WI38 (cell line): ENCODE data around the gene MOBP.

Experiments
- H3K4me3 ChIP-seq: 2 replicates; pipeline ENCODE4 v1.5.1; 2011; ENCODE audit warnings: low read depth, mild to moderate bottlenecking, control low read depth, low read length
- CTCF ChIP-seq: IDR thresholded peaks from 2 replicates; pipeline ENCODE4 v1.5.1; 2012; ENCODE audit warnings: low read depth, mild to moderate bottlenecking, control low read depth, low read length

MOBP gene

GRCh38 chr3:39497753-39498152, 30.3 kb downstream of the MOBP start:
- H3K4me3 ChIP-seq, result peak overlapping the region; percentile 31
- TF ChIP-seq CTCF, result no peak

DNA sequence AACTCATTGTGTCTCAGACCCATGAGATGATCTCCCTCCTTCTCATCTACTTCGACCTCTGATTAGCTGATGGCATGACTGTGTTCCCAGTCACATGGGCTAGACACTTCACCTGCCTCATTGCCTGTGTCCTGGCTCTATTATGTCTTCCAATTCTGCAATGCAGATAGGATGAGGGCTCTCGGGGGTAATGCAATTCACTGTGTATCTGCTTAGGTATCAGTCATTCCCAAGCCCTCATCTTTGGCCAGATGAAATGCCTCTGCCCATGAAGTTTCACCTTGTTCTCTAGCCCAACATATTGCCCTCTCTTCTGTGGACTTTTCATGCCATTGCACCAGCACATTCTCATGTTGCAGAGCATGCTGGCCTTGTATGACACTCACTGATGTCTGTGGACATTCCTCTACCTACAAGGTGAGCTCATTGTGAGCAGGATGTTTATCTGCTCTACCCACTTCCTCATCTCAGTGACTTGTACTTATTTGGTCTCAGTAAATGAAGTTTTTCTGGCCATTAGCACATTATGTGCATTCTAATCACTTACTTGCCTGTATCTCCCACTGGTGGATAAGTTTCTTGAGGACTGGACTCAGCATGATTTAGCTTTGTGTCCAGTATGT, 32.3 kb downstream of the MOBP start:
- no peak for TF ChIP-seq CTCF
- H3K4me3 ChIP-seq, result no peak overlapping the region

- no peak for TF ChIP-seq CTCF
- no peak overlapping the region for H3K4me3 ChIP-seq
Observed at GRCh38 chr3:39501059-39501458, 33.6 kb downstream of the MOBP start.

- no peak for TF ChIP-seq CTCF
- no peak overlapping the region for H3K4me3 ChIP-seq
Observed at GRCh38 chr3:39501968-39502837, 34.7 kb downstream of the MOBP start.

GRCh38 chr3:39502838-39503145, 35.3 kb downstream of the MOBP start:
- no peak overlapping the region for H3K4me3 ChIP-seq
- TF ChIP-seq CTCF, result no peak

GRCh38 chr3:39505866-39506742, 38.6 kb downstream of the MOBP start:
- TF ChIP-seq CTCF, result no peak
- no peak overlapping the region for H3K4me3 ChIP-seq
